GM18951 (cell line): Measurements from ENCODE around the gene PWWP2B.

Experiments
- POLR2A ChIP-seq: IDR thresholded peaks from 4 replicates; pipeline ENCODE4 v1.6.1; 2011; ENCODE audit warnings: mild to moderate bottlenecking; ENCODE audit not compliant: insufficient read length, insufficient read depth; ENCODE audit errors: extremely low read depth
- in situ Hi-C: fragments of 300-500 bp; cut with MboI; formaldehyde crosslinking; loops from one replicate; pipeline ENCODE4 v1.12.0; 2022; ENCODE audit warnings: low sequenced_read_pairs, mixed read lengths, inconsistent platforms; ENCODE audit not compliant: unreplicated experiment

PWWP2B gene

GRCh38 chr10:132454296-132455198 lies 57.5 kb downstream of the PWWP2B start:
- TF ChIP-seq POLR2A, result no peak
- in situ Hi-C loops, result loop anchor here (10.0 kb wide), 2 partner anchors 60 to 180 kb away; partner anchors contain the start of gene PWWP2B

GRCh38 chr10:132455441-132455971 lies 58.5 kb downstream of the PWWP2B start:
- TF ChIP-seq POLR2A, result no peak
- in situ Hi-C loops, result loop anchor here (10.0 kb wide), 2 partner anchors 61 to 179 kb away; partner anchors contain the start of gene PWWP2B

- no peak for TF ChIP-seq POLR2A
- in situ Hi-C loops, result loop anchor here (10.0 kb wide), 2 partner anchors 61 to 179 kb away; partner anchors contain the start of gene PWWP2B
Measured at GRCh38 chr10:132455986-132456847, 59.2 kb downstream of the PWWP2B start.

GRCh38 chr10:132456881-132457280 lies 59.9 kb downstream of the PWWP2B start:
- in situ Hi-C loops, result loop anchor here (10.0 kb wide), 2 partner anchors 62 to 178 kb away; partner anchors contain the start of gene PWWP2B
- TF ChIP-seq POLR2A, result no peak

DNA sequence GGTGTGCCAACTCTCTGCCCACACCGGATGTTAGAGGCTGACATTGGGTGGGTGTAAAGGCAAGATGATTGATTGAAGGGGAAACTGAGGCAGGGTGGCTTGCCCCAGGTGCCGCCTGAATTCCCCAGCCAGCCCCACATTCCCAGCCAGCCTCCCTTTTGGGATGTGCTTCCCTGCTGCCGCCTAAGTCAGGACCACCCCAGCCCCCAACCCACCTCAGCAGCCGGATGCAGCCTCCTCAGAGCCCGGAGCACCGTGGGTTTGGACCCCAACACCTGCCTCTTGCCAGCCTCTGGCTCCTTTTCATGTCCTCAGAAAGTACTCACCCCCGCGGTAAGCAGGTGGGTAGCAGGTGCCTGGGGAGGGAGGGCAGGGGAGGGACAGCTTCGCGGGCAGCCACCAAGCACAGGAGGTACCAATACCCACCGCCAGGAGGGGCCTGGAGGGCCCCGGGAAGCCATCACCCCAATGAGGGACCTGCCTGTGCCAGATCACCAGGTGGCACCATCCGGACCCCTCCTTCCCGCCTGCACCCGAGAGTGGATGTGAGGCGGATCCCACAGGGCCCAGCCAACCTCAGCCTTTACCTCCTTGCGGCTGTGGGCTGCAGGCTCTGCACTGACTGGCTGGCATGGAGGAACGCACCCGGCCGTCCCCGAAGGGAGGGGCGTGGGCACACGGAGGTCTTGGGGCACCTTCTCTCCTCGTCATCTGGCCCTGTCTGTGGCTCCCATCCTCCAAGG lies 60.5 kb downstream of the PWWP2B start:
- no peak for TF ChIP-seq POLR2A
- in situ Hi-C loops, result loop anchor here (10.0 kb wide), 2 partner anchors 63 to 177 kb away; partner anchors contain the start of gene PWWP2B

GRCh38 chr10:132458071-132458585 lies 61.1 kb downstream of the PWWP2B start:
- TF ChIP-seq POLR2A, result no peak
- in situ Hi-C loops, result loop anchor here (10.0 kb wide), 2 partner anchors 63 to 177 kb away; partner anchors contain the start of gene PWWP2B

GRCh38 chr10:132458586-132459300 lies 61.7 kb downstream of the PWWP2B start:
- TF ChIP-seq POLR2A, result no peak
- in situ Hi-C loops, result loop anchor here (10.0 kb wide), 2 partner anchors 64 to 176 kb away; partner anchors contain the start of gene PWWP2B

DNA sequence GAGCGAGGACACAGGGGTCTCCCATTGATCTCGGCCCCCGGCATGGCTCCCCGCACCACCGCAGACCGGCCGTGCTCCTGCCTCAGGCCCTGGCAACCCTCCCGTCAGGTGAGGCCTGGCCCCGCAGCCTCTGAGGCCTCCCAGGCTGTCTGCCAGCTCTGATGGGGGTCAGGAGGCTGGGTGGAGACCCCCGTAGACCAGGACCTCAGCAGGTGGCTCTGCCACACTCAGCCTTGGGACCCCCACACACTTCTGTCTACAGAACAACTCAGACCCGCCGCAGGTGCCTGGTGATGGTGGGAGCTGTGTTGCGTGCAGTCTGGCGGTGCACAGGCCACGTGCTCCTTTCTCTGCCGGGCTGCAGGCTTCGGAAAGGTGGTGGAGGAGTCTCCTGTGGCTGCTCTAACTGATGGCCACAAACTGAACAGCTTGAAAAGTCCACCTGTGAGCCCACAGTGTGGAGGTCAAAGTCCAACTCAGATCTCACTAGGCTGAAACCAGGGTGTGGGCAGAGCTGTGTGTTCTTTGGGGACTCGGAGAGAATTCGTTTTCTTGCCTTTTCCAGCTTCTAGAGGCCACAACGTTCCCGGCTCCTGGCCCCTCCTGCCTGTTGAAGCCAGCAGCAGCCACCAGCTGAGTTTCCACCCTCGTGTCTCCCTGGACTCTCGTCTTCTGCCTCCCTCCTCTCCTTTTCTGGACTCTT lies 62.5 kb downstream of the PWWP2B start:
- TF ChIP-seq POLR2A, result no peak
- in situ Hi-C loops, result loop anchor here (10.0 kb wide), 2 partner anchors 65 to 175 kb away; partner anchors contain the start of gene PWWP2B

DNA sequence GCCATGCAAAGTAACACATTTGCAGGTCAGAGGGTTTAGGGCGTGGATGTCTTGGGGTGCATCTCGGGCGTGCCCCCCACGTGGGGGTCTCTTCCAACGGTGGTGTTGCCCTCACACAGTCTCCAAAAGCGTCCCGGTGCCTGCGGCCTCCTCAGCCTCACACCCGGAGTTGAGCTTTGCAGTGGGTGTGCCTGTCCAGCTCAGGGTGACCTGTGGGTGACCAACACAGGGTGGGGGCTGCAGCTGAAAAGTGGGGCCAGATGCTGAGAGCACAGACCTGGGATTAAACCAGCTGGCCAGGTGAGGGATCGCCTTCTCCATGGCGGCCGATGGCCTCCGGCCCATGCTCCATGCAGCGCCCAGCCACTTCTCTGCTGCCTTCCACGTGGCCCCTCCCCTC lies 63.1 kb downstream of the PWWP2B start:
- in situ Hi-C loops, result no loop called here

GRCh38 chr10:132460691-132461090 lies 63.7 kb downstream of the PWWP2B start:
- in situ Hi-C loops, result no loop called here
- no peak for TF ChIP-seq POLR2A

More for the DNA sequence above, 63.1 kb downstream of the PWWP2B start:
- TF ChIP-seq POLR2A, result no peak
